C1 segment of cervical spinal cord (tissue), 14 donors: ENCODE measurements around the gene CNOT1.
A peak's percentile ranks its signal among the peaks of the same experiment; 100 is the strongest.
"Not testable (repeated sequence)": the region's sequence is repeated elsewhere in the genome, so short reads cannot be mapped to it uniquely, and the experiment has no call there.

ENCODE experiments used
- DNase-seq, 14 donors: peaks; one replicate each; lab custom pipeline; 2025; lab: John Stamatoyannopoulos, UW

The CNOT1 gene

DNA sequence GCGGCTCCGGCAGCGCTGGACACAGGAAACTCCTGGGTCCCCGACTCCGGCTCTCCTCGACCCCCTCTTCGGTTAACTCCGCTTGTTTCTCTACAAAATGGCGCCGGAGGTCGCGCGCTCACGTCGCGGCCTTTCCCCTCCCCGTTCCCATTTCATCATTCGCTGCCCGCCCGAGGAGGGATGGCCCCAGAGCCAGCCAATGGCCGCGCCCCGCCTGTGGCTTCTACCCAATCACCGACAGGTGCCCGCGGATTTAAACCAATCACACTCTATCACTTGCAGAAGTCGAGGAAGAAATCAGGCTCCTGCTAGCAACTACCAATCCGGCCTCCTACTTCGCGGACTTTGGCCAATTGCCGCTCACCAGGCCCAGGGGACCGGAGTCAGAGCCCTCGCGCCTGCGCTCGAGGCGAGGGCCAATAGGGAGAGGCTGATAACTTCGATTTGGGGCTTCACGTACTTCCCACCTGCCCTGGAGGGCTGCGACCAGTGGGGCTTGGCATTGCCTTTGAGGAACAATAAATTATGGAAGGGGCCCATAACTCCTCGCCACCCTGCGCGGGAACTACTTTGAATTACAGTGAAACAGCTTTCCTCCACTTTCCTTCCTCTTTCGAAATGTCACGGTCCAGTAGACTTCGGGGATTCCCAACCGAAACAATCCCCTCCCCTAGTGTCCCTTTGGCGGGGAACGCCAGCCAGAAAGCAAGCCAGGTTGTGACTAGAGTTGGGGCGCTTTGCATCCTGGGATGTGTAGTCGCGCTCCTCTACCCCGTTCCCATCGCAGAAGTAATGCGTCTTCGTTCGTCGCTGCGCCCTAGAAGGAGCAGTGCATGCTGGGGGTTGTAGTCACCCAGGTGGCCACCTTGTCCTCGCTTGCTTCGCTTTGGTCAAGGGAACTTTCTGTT is at the start of gene CNOT1:
Gene CNOT1, minus strand, starts transcription at position 94 of the 908 bp plus-strand sequence. CDS start 30,489 bp downstream, outside the sequence.
- DNase-seq, result peak; percentile 95 to 99 (median 98)

- peak in 11 of 14 donors; percentile 3 to 68 (median 30) for DNase-seq
Measured at GRCh38 chr16:58678716-58679115, 49.1 kb upstream of the CNOT1 start.

- DNase-seq, result no peak
Measured at GRCh38 chr16:58678269-58678668, 48.6 kb upstream of the CNOT1 start.

DNA sequence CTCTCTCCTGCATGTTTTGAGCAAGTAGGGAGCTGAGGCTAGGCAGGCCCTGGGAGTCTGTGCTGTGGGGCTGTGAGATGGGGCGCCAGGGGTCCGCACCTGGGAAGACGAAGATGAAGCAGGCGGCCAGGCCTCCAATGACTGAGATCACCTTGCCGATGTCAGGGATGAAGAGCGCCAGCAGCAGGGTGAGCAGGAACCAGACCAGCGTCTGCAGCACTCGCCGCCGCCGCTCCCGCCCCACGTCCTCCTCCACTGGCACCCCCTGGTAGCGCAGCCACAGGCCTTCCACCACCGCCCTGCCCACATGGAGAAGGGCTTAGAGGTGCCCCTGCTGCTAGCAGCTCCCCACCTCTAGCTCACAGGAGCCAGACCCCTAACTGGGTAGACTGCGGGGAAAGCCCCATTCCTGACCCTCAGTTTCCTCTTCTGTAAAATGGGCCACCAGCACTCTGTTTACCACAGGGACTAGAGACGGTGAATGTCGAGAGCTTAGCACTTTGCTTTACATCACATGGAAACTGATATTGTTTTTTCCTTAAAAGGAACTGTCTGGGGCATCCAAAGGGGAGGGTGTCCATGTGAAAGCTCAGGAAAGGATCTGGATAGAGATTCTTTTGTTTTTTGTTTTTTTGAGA is 41.4 kb upstream of the CNOT1 start:
- DNase-seq, result no peak

DNA sequence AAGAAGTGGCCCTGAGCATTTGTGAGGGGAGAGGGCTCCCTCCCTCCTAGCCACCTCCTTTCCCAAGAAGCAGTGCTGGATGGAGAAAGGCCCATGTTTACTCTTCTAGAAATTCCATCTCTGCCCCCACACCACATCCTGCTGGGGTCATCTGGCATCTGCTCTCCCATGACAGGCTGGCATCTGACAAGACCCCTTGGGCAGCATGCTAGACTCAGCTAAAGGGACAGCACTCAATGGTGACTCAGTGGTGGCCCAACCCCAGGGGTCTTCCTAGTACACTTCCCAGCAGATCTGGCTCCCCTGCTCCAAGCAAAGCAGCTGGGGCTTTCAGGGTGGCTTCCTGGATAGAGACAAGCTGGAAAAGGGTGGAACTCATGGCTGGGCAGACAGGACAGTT is 40.6 kb upstream of the CNOT1 start:
- DNase-seq, result no peak

GRCh38 chr16:58665200-58665599 is 35.6 kb upstream of the CNOT1 start:
- no peak for DNase-seq

DNA sequence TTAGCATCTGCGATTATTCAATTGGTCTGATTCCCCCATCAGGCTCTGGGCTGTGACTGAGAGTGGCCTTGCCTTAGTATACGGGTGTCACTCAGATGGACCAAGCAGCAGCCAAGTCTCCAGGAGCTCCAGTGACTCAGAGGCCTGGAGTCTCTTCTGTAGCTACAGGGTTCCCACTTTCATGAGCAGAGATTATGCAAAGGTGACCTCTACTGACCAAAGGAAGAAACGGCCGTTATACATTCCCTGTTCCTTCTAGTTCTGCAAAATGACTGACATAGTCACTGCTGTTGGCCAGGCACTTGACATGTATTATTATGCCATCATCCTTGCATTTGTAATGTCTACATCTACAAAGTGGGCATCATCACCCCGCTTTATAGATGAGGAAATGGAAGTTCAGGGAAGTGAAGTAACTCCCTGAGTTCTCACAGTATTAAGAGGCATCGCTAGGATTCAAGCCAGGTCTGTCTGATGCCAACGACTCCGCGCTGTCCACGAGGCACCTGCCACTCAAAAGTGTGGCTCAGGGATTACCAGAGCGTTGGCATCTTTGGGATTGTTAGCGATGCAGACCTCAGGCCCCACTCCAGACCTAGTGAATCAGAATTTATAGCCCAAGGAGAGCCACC is 31.7 kb upstream of the CNOT1 start:
- DNase-seq, result peak in 9 of 14 donors; percentile 4 to 70 (median 17)

DNA sequence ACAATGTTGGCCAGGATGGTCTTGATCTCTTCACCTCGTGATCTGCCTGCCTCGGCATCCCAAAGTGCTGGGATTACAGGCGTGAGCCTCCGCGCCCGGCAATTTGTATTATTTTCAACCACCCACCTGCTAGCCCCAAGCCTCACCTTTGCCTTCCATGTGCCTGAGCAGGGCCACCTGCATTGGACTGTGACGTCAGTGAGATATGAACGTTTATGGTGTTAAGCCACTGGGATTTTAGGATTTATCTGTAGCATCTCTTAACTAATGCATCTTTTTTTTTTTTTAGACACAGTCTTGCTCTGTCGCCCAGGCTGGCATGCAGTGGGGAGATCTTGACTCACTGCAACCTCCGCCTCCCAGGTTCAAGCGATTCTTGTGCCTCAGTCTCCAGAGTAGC is 30.3 kb upstream of the CNOT1 start:
- not testable (repeated sequence) for DNase-seq

- no peak for DNase-seq
Measured at GRCh38 chr16:58658796-58659211, 29.2 kb upstream of the CNOT1 start.

DNA sequence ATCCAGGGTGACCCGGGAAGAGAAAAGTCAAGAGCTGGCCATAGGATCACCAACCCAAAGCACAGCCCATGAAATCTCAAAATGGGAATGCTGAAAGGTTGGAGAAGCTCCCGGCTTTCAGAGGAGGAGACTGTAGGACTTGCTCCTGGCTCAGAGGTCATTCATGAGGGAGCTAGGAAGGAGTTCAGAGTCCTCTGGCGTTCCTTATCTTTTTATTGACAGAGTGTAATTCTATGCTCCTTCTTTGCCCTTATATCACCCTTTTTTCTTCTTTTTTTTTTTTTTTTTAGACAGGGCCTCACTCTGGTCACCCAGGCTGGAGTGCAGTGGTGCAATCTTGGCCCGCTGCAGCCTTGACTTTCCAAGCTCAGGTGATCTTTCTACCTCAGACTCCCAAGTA is 27.3 kb upstream of the CNOT1 start:
- no peak for DNase-seq

- no peak for DNase-seq
Measured at GRCh38 chr16:58655215-58655596, 25.6 kb upstream of the CNOT1 start.

DNA sequence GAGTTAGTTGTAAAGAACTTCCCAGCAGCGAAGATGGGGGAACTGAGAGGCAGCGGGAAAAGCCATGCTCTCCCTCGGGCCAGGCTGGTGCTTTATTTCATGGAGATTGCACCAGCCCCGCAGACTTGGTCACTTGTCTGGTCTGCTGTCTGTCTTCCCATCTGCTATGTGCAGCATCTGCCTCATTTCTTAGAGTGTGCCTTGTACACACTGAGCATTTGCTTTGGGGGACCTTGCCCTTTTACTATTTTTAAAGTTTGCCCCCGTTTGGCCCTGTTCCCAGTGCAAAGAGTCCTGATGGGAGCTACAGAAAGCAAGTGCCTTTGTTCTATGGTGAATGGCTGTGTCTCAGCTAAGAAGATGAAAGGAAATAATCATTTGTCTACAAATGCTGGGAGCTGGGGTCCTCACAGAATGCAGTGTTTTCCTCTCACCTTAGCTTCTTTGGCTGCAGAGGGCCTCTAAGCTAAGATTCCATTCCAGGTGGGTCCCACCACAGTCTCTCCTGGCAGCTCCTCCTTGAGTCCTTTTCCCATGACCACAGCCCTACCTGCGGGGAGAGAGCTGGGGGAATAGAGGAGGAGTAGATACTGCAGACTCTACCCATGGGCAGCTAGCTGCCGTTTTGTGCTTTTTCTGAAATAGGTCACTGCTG is 25.1 kb upstream of the CNOT1 start:
- no peak for DNase-seq

- no peak for DNase-seq
Measured at GRCh38 chr16:58652741-58653140, 23.1 kb upstream of the CNOT1 start.

GRCh38 chr16:58651965-58652348 is 22.3 kb upstream of the CNOT1 start:
- DNase-seq, result no peak

DNA sequence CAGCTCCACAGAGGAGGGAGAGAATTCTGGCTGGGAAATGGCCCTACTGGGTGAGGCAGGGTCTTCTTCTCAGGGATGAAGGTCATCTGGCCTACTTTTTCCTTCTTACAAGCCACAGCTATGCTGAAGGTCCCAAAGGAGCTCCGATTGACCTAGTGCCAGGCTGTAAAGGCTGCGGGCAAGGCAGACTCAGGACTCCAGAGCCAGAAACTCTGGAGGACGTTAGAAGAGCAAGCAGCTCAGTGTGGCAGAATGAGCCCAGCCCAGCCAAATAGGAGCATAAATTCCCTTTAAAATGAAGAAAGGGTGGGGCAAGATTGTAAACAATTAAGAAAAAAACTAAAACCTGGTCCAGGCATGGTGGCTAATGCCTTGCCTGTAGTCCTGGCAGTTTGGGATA is 20.1 kb upstream of the CNOT1 start:
- DNase-seq, result no peak

- no peak for DNase-seq
Measured at GRCh38 chr16:58647107-58647506, 17.5 kb upstream of the CNOT1 start.

DNA sequence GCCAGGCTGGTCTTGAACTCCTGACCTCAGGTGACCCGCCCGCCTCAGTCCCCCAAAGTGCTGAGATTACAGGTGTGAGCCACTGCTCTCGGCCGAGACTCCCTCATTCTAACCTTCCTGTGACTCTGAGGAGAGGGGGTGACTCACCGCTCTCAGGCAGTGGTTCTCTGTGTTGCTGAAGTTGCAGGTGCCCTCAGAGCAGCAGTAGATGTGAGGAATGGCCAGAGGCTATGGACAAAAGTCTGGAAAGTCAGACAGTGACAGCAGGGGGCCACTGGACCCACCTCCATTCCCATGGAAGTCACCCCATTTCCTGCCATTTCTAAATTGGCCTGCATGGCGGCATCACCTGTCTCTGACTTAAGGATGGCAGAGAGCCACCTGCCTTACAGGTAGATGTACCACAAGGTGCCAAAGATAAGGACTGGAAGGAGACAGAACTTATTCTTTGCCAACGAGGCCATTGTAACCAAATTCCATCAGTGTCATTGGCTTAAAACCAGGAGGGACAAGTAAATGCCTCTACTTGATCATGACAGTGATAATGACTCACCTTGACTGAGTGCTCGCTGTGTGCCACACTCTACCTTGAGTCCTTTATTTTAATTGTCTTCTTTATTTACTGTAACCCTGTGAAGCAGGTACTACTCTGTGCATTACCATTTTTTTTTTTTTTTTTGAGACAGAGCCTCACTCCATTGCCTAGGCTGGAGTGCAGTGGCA is 15.3 kb upstream of the CNOT1 start:
- no peak for DNase-seq

- DNase-seq, result no peak
Measured at GRCh38 chr16:58644108-58644507, 14.5 kb upstream of the CNOT1 start.

GRCh38 chr16:58640949-58641348 is 11.3 kb upstream of the CNOT1 start:
- no peak for DNase-seq

- no peak for DNase-seq
Measured at GRCh38 chr16:58639836-58640235, 10.2 kb upstream of the CNOT1 start.

DNA sequence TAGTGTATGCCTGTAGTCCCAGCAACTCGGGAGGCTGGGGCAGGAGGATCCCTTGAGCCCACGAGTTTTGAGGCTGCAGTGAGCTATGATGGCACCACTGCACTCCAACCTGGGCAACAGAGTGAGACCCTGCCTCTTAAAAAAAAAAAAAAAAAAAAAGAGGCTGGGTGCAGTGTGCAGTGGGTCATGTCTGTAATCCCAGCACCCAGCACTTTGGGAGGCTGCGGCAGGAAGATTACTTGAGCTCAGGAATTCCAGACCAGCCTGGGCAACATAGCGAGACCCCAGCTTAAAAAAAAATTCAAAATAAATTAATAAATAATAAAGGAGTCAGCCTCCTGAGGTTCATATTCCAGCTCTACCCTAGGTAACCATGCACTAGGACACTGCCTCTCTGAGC is 9.6 kb upstream of the CNOT1 start:
- DNase-seq, result no peak
